Activated naive CD4-positive, alpha-beta T cell treated with anti-CD3 and anti-CD28 coated beads, Interleukin-2, amount 50 U/mL, for 16 hours (primary cell): ENCODE results near the gene ERGIC1.

Experiments used
- DNase-seq: peaks from one replicate; pipeline ENCODE4 v3.0.0-alpha.2; 2020

The ERGIC1 gene

GRCh38 chr5:172866802-172867748, 33.0 kb downstream of the ERGIC1 start:
- DNase-seq: no peak

GRCh38 chr5:172867761-172868435, 33.8 kb downstream of the ERGIC1 start:
- DNase-seq: no peak

- DNase-seq: no peak
These were observed 34.4 kb downstream of the ERGIC1 start for GRCh38 chr5:172868436-172868923.

- DNase-seq: no peak
These were observed 35.0 kb downstream of the ERGIC1 start for GRCh38 chr5:172868924-172869591.

- DNase-seq: no peak
These were observed 35.6 kb downstream of the ERGIC1 start for GRCh38 chr5:172869691-172870090.

GRCh38 chr5:172870291-172870714, 36.3 kb downstream of the ERGIC1 start:
- DNase-seq: no peak

- no peak for DNase-seq
These were observed 36.8 kb downstream of the ERGIC1 start for GRCh38 chr5:172870715-172871461.

GRCh38 chr5:172871536-172871935, 37.5 kb downstream of the ERGIC1 start:
- no peak for DNase-seq

GRCh38 chr5:172871982-172872381, 37.9 kb downstream of the ERGIC1 start:
- no peak for DNase-seq

- DNase-seq: no peak
These were observed 39.0 kb downstream of the ERGIC1 start for GRCh38 chr5:172872997-172873491.

- no peak for DNase-seq
These were observed 39.5 kb downstream of the ERGIC1 start for GRCh38 chr5:172873513-172873912.

- DNase-seq: no peak
These were observed 40.8 kb downstream of the ERGIC1 start for GRCh38 chr5:172874647-172875504.

- no peak for DNase-seq
These were observed 41.6 kb downstream of the ERGIC1 start for GRCh38 chr5:172875505-172876279.

- DNase-seq: no peak
These were observed 42.5 kb downstream of the ERGIC1 start for GRCh38 chr5:172876578-172876977.

GRCh38 chr5:172877466-172878260, 43.6 kb downstream of the ERGIC1 start:
- no peak for DNase-seq

- DNase-seq: no peak
These were observed 44.5 kb downstream of the ERGIC1 start for GRCh38 chr5:172878585-172878932.

GRCh38 chr5:172878933-172879752, 45.1 kb downstream of the ERGIC1 start:
- DNase-seq: no peak

GRCh38 chr5:172881691-172882370, 47.8 kb downstream of the ERGIC1 start:
- no peak for DNase-seq
